Endodermal cell (in vitro differentiated cells): Measurements from ENCODE around the gene SMCP. TPM values are rescaled to one million over a fixed set of nuclear protein-coding genes. Genes with fewer than 3 reads are reported as not detected.

Source experiments
- DNase-seq: peaks from one replicate; pipeline ENCODE4 v3.0.0-alpha.2; 2017
- H3K27ac ChIP-seq: 2 replicates; pipeline ENCODE4 v1.5.1; 2013; ENCODE audit warnings: mild to moderate bottlenecking, low read depth, low read length, moderate library complexity
- H3K27me3 ChIP-seq: 2 replicates; pipeline ENCODE4 v1.6.1; 2013; ENCODE audit warnings: mild to moderate bottlenecking, low read length, moderate library complexity; ENCODE audit not compliant: insufficient read depth, control insufficient read depth, poor library complexity, severe bottlenecking
- H3K36me3 ChIP-seq: 2 replicates; pipeline ENCODE4 v1.7.0; 2013; ENCODE audit warnings: mild to moderate bottlenecking, low read length, moderate library complexity; ENCODE audit not compliant: control insufficient read depth, insufficient read depth
- H3K4me1 ChIP-seq: one replicate; pipeline ENCODE4 v1.7.0; 2013; ENCODE audit warnings: low read length; ENCODE audit not compliant: control insufficient read depth, insufficient read depth
- H3K4me3 ChIP-seq: 2 replicates; pipeline ENCODE4 v1.5.1; 2013; ENCODE audit warnings: mild to moderate bottlenecking, low read length, moderate library complexity
- H3K9ac ChIP-seq: 2 replicates; pipeline ENCODE4 v1.6.1; 2013; ENCODE audit warnings: mild to moderate bottlenecking, low read length, moderate library complexity; ENCODE audit not compliant: poor library complexity, severe bottlenecking; ENCODE audit errors: extremely low read depth
- H3K9me3 ChIP-seq: 2 replicates; pipeline ENCODE4 v1.6.1; 2013; ENCODE audit warnings: mild to moderate bottlenecking, low read length, moderate library complexity; ENCODE audit not compliant: control insufficient read depth
- H3K27ac Mint-ChIP-seq: 2 replicates; pipeline ENCODE4 v1.8.0; 2020; ENCODE audit warnings: mixed read lengths
- H3K27me3 Mint-ChIP-seq: 2 replicates; pipeline ENCODE4 v1.8.0; 2021; ENCODE audit warnings: mild to moderate bottlenecking, mixed read lengths; ENCODE audit not compliant: insufficient read depth
- H3K36me3 Mint-ChIP-seq: 2 replicates; pipeline ENCODE4 v1.8.0; 2020; ENCODE audit warnings: low read depth, mixed read lengths
- H3K4me1 Mint-ChIP-seq: 2 replicates; pipeline ENCODE4 v1.8.0; 2020; ENCODE audit warnings: mixed read lengths
- H3K4me3 Mint-ChIP-seq: 2 replicates; pipeline ENCODE4 v1.8.0; 2020; ENCODE audit warnings: mild to moderate bottlenecking, moderate library complexity, mixed read lengths
- H3K9me3 Mint-ChIP-seq: 2 replicates; pipeline ENCODE4 v1.8.0; 2020; ENCODE audit warnings: mild to moderate bottlenecking, mixed read lengths
- CTCF ChIP-seq: fragments of 200-600 bp; sonication (generic); conservative IDR thresholded peaks from 2 replicates; pipeline ENCODE4 v1.5.0; 2021; ENCODE audit warnings: antibody characterized with exemption, mild to moderate bottlenecking
- WGBS, 2 experiments: methylation state at CpG; one replicate each; pipeline versions ENCODE4 v1.1.5 to v1.1.7; 2013; ENCODE audit warnings: missing lambda C conversion rate in 2 of 2, mixed read lengths in 1 of 2; ENCODE audit not compliant: insufficient coverage in 1 of 2, insufficient read length in 1 of 2; 5-methylcytosine and 5-hydroxymethylcytosine counted together
- total RNA-seq, 2 donors: library from RNA; stranded (reverse); fragmentation: NEBNext Ultra II Directional in 1 of 2; extraction: Animal tissue kit (Norgen Biotek cat#: 25700) in 1 of 2; gene quantifications; 2 replicates in 1 of 2; 3 replicates in 1 of 2; pipeline ENCODE4 v1.2.1, GENCODE V29; 2021

Gene SMCP
- total RNA-seq, 2 donors from 2014 or later = not detected

DNA sequence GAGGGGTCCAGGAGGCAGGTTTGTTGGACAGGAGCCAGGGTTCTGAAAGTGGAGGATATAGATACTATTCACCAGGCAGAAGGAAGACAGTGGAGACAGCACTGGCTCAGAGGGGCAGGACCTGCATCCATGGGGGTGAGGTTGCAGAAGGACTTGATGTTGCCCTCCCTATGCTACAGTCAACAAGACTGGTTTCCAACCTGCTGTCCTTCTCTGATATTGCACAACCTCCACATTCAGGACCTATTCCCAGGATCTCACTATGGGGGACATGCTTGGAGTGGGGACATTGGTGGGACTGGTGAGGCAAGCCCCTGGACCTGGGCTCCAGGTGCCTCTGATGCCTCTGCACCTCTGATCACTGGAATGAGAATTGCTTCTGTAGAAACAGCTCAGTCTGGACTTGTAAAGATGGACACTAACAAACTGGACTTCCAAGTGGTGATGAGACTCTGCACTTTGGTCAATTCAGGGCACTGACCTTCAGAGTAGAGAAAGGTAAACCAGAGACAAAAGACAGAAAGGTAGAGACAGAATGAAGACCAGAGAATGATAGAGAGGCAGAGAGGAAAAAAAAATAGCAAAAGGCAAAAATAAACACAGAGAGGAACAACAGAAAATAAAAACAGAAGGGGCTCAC, 1.6 kb downstream of the SMCP start:
- no peaks in the 10 kb centered on the region for H3K4me1 ChIP-seq
- TF ChIP-seq CTCF = no peak
- H3K4me1 Mint-ChIP-seq = no peaks in the 10 kb centered on the region

GRCh38 chr1:152880316-152880715, 2.2 kb downstream of the SMCP start:
- H3K27me3 Mint-ChIP-seq = peaks cover 3% of the 10 kb centered on the region
- no peaks in the 10 kb centered on the region for H3K36me3 ChIP-seq
- no peak for TF ChIP-seq CTCF
- no peak overlapping the region for H3K27ac ChIP-seq
- H3K4me1 ChIP-seq = no peaks in the 10 kb centered on the region
- H3K9me3 Mint-ChIP-seq = peaks cover 83% of the 10 kb centered on the region
- no peaks in the 10 kb centered on the region for H3K4me1 Mint-ChIP-seq
- H3K9ac ChIP-seq = no peak overlapping the region
- no peak overlapping the region for H3K4me3 ChIP-seq
- WGBS, 2 experiments = 80 to 82% methylated on average over 2 to 4 of the region's 4 CpGs
- DNase-seq = no peak
- H3K36me3 Mint-ChIP-seq = no peaks in the 10 kb centered on the region
- peaks cover 43% of the 10 kb centered on the region for H3K9me3 ChIP-seq
- H3K4me3 Mint-ChIP-seq = no peak overlapping the region
- H3K27me3 ChIP-seq = no peaks in the 10 kb centered on the region
- no peak overlapping the region for H3K27ac Mint-ChIP-seq

More for the DNA sequence above, 1.6 kb downstream of the SMCP start:
- Mint-ChIP-seq H3K27me3 (peaks cover 3% of the 10 kb centered on the region), H3K9me3 (peaks cover 82% of the 10 kb centered on the region), H3K36me3 (no peaks in the 10 kb centered on the region), H3K4me3 (no peak overlapping the region), H3K27ac (no peak overlapping the region)
- Histone ChIP-seq H3K9ac (no peak overlapping the region), H3K9me3 (peaks cover 42% of the 10 kb centered on the region), H3K4me3 (no peak overlapping the region), H3K27ac (no peak overlapping the region), H3K27me3 (no peaks in the 10 kb centered on the region), H3K36me3 (no peaks in the 10 kb centered on the region)
- DNase-seq = no peak

GRCh38 chr1:152880907-152881306, 2.8 kb downstream of the SMCP start:
- Histone ChIP-seq H3K36me3 (no peaks in the 10 kb centered on the region), H3K4me3 (no peak overlapping the region), H3K9me3 (peaks cover 44% of the 10 kb centered on the region), H3K27me3 (no peaks in the 10 kb centered on the region), H3K9ac (no peak overlapping the region), H3K27ac (no peak overlapping the region), H3K4me1 (no peaks in the 10 kb centered on the region)
- Mint-ChIP-seq H3K9me3 (peaks cover 84% of the 10 kb centered on the region), H3K36me3 (no peaks in the 10 kb centered on the region), H3K4me1 (no peaks in the 10 kb centered on the region), H3K27me3 (peaks cover 3% of the 10 kb centered on the region), H3K4me3 (no peak overlapping the region), H3K27ac (no peak overlapping the region)
- 82 to 85% methylated on average over 4 to 5 of the region's 5 CpGs for WGBS, 2 experiments
- no peak for DNase-seq
- no peak for TF ChIP-seq CTCF
